Measurements from ENCODE around the gene ZNF497. TPM values are rescaled to one million over a fixed set of nuclear protein-coding genes. Genes with fewer than 3 reads are reported as not detected.

The ZNF497 gene
- total RNA-seq, 1 experiment from 2014 or later = 1.7 TPM

GRCh38 chr19:58408152-58409009 lies 45.8 kb upstream of the ZNF497 start, which contains the start of gene ZNF584:
Gene ZNF584, plus strand, starts transcription at chr19:58408649. Its CDS starts 499 bp downstream, at chr19:58409148.
- DNase-seq (ENCODE audit: low spot score) (peak; percentile 98), ATAC-seq (peak; percentile 95)
- Mint-ChIP-seq H3K4me3 (peak within 1 kb of the TSS; percentile 91), H3K36me3 (peaks cover 4% of the 10 kb centered on the region), H3K4me1 (peaks cover 18% of the 10 kb centered on the region), H3K9me3 (no peaks in the 10 kb centered on the region), H3K27me3 (ENCODE audit: low read depth) (peaks cover 14% of the 10 kb centered on the region), H3K27ac (peak within 1 kb of the TSS; percentile 93; the same call in 1 of the 2 replicates)
- CTCF ChIA-PET = interaction anchor here (0.6 to 1.0 kb wide), 6 partner anchors 14 to 460 kb away, joined by 3 to 7 read pairs (median 4); partner anchors contain the start of genes ZBTB45 and ZNF324B
- POLR2A ChIA-PET = interaction anchor here (0.5 to 1.0 kb wide), 3 partner anchors 11 to 82 kb away, joined by 3 to 7 read pairs (median 4); partner anchors contain the start of genes ZNF324B and ZSCAN22
- peak; percentile 33; the same call in 1 of the 2 replicates for TF ChIP-seq CREB1 (CRISPR knock-in tag; IDR thresholded peaks at IDR 0.05)
- peak; percentile 21; the same call in 1 of the 2 replicates for TF ChIP-seq ZNF232 (CRISPR knock-in tag; IDR thresholded peaks at IDR 0.05)
- peak; percentile 95 for TF ChIP-seq SP1 (CRISPR knock-in tag; conservative IDR thresholded peaks at IDR 0.05)
- TF ChIP-seq HMGA2 (CRISPR knock-in tag; IDR thresholded peaks at IDR 0.05) = no peak
- peak; percentile 91 for TF ChIP-seq ARID4B (CRISPR knock-in tag; IDR thresholded peaks at IDR 0.05; ENCODE audit: borderline replicate concordance)
- TF ChIP-seq ZNF671 (CRISPR knock-in tag; IDR thresholded peaks at IDR 0.05) = no peak
- 0 out of 2 replicates have a peak, but pooled peaks have one; percentile 32 for TF ChIP-seq MLX (CRISPR knock-in tag; IDR thresholded peaks at IDR 0.05)
- TF ChIP-seq ZNF532 (CRISPR knock-in tag; IDR thresholded peaks at IDR 0.05; ENCODE audit: borderline replicate concordance) = no peak
- 0 out of 2 replicates have a peak, but pooled peaks have one; percentile 55 for TF ChIP-seq KAT7 (CRISPR knock-in tag; IDR thresholded peaks at IDR 0.05; ENCODE audit: borderline replicate concordance)
- TF ChIP-seq HMGXB4 (CRISPR knock-in tag; IDR thresholded peaks at IDR 0.05) = peak; percentile 70; the same call in 1 of the 2 replicates
- TF ChIP-seq SMAD4 (CRISPR knock-in tag; IDR thresholded peaks at IDR 0.05) = 0 out of 2 replicates have a peak, but pooled peaks have one; percentile 43
- peak; percentile 59 for TF ChIP-seq JUN (CRISPR knock-in tag; IDR thresholded peaks at IDR 0.05)
- TF ChIP-seq MXD4 (CRISPR knock-in tag; IDR thresholded peaks at IDR 0.05; ENCODE audit: borderline replicate concordance) = no peak
- 0 out of 2 replicates have a peak, but pooled peaks have one; percentile 4 for TF ChIP-seq ZNF317 (CRISPR knock-in tag; IDR thresholded peaks at IDR 0.05; ENCODE audit: borderline replicate concordance, low read depth)
- peak; percentile 74 for TF ChIP-seq NFYB (CRISPR knock-in tag; conservative IDR thresholded peaks at IDR 0.05; ENCODE audit: low read depth)
- peak; percentile 54; the same call in 1 of the 2 replicates for TF ChIP-seq PREB (CRISPR knock-in tag; IDR thresholded peaks at IDR 0.05; ENCODE audit: borderline replicate concordance)
- TF ChIP-seq ERG (CRISPR knock-in tag; IDR thresholded peaks at IDR 0.05) = no peak
- TF ChIP-seq CREM (CRISPR knock-in tag; IDR thresholded peaks at IDR 0.05) = peak; percentile 82
- peak; percentile 83; the same call in 1 of the 2 replicates for TF ChIP-seq ZNF416 (CRISPR knock-in tag; IDR thresholded peaks at IDR 0.05)
- TF ChIP-seq ZNF138 (CRISPR knock-in tag; conservative IDR thresholded peaks at IDR 0.05) = no peak
- peak; percentile 79 for TF ChIP-seq TEAD1 (CRISPR knock-in tag; IDR thresholded peaks at IDR 0.05)
- 0 out of 2 replicates have a peak, but pooled peaks have one; percentile 26 for TF ChIP-seq ZBTB21 (CRISPR knock-in tag; IDR thresholded peaks at IDR 0.05; ENCODE audit: borderline replicate concordance)
